SU-DHL-6 (cell line): ENCODE measurements around the gene ZNF629.

Experiments used
- EZH2phosphoT487 ChIP-seq: fragments of 200-600 bp; sonication (generic), shearing (Covaris generic); conservative IDR thresholded peaks from 2 replicates; pipeline ENCODE4 v1.6.1; 2018; ENCODE audit warnings: mild to moderate bottlenecking, antibody characterized with exemption, low read length, moderate library complexity, mixed read lengths
- TF ChIP-seq, protein P1 (sequence below): fragments of 200-600 bp; sonication (generic); IDR thresholded peaks from one replicate; pipeline ENCODE4 v1.5.1; 2017; ENCODE audit warnings: antibody characterized with exemption, mild to moderate bottlenecking, low read length, moderate library complexity; ENCODE audit not compliant: insufficient read depth, poor library complexity, severe bottlenecking

- TF ChIP-seq, protein P1, sequence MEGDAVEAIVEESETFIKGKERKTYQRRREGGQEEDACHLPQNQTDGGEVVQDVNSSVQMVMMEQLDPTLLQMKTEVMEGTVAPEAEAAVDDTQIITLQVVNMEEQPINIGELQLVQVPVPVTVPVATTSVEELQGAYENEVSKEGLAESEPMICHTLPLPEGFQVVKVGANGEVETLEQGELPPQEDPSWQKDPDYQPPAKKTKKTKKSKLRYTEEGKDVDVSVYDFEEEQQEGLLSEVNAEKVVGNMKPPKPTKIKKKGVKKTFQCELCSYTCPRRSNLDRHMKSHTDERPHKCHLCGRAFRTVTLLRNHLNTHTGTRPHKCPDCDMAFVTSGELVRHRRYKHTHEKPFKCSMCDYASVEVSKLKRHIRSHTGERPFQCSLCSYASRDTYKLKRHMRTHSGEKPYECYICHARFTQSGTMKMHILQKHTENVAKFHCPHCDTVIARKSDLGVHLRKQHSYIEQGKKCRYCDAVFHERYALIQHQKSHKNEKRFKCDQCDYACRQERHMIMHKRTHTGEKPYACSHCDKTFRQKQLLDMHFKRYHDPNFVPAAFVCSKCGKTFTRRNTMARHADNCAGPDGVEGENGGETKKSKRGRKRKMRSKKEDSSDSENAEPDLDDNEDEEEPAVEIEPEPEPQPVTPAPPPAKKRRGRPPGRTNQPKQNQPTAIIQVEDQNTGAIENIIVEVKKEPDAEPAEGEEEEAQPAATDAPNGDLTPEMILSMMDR = no peak
- TF ChIP-seq EZH2phosphoT487 = no peak
Measured at GRCh38 chr16:30821891-30822290, 34.9 kb upstream of the ZNF629 start.
